ENCODE data around the gene WDR48. TPM values are rescaled to one million over a fixed set of nuclear protein-coding genes. Genes with fewer than 3 reads are reported as not detected.

WDR48 gene
- total and polyA plus RNA-seq, 9 of the 15 experiments (the other 6 are each of a cell fraction or from before 2014, with no cell fraction given), result 26.6 to 70.6 (median 48.0) TPM

DNA sequence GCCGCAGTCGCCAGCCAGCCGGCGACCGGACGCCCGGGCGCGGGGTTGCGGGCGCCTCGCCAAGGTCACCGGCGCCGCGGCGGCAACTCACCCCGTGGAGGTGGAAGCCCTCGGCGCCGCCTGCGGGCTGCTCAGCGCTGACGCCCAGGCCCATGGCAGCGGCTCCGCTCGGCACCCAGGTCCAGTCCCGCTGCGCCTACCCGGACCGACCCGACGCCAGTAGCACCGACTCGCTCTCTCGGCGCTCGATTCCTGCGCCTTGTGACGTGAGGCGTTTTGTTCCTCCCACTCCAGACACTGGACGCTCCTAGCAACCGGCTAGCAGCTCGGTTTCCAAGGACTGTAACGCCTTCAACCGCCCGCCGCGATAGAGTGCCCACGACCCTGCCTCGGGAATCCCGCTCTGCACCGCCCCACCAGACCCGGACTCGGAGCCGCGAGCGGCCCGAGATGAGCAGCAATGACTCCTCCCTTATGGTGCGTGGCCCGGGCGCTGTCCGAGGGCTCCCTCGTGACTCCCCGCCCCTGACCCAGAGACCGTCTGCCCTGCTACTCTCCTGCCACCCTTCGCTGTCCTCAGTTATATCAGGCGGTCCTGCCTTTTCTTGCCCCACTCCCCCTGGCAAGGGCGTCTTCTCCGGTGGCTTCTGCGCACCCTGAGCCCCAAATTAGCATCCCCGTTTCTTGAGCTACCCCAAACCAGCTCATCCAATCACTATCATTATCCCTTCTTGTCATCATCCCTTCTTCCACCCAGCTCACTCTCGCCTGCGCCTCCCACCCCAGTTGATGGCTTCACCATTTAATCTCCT, 55.8 kb downstream of the WDR48 start, which contains the start of the genes GORASP1 and TTC21A:
Gene GORASP1, minus strand, starts transcription at position 240 of the 812 bp plus-strand sequence. Its CDS starts 86 bp downstream, at position 154.
Gene TTC21A, plus strand, starts transcription at position 293 of the 812 bp plus-strand sequence. Its CDS starts 158 bp downstream, at position 451.
- in situ Hi-C loops (cut with MboI), result no loop called here
- FAIRE-seq (peak; percentile 80), ATAC-seq (peak; percentile 88), DNase-seq (ENCODE audit: extremely low read depth in 1 of 4, low spot score in 3 of 4) (peak; percentile 90 to 94 (median 92))
- H3K4me1 ChIP-seq (replicated peaks in 1 of 2; ENCODE audit: control insufficient read depth in 2 of 2, insufficient read depth in 2 of 2, low read length in 2 of 2), result peaks cover 21 to 42% of the 10 kb centered on the region in 2 experiments; a peak in 4 of 5 replicates
- ChIA-PET POLR2A (interaction anchor here (0.6 to 1.8 kb wide), 12 partner anchors 8 to 418 kb away, joined by 3 to 9 read pairs (median 4); partner anchors contain the start of gene RPSA), CTCF (ENCODE audit: low intra/inter-chr PET ratio) (no interaction called here)
- no peaks in the 10 kb centered on the region for H3K27me3 ChIP-seq (ENCODE audit: control insufficient read depth in 2 of 2, insufficient read depth in 2 of 2, low read length in 2 of 2)
- peak within 1 kb of the TSS; percentile 98 for H3K4me3 ChIP-seq
- H3K27ac ChIP-seq (ENCODE audit: extremely low read depth, low read depth, low read length), result peak within 1 kb of the TSS; percentile 83
- peaks cover 5% of the 10 kb centered on the region; the same call in 1 of the 2 replicates for H4K20me1 ChIP-seq (replicated peaks; ENCODE audit: control insufficient read depth, insufficient read depth, low read length)
- H3K9ac ChIP-seq (ENCODE audit: insufficient read depth in 1 of 2, low read depth in 2 of 2, low read length in 2 of 2), result peak within 1 kb of the TSS; percentile 80 to 99
- H3K9me1 ChIP-seq (ENCODE audit: control insufficient read depth, insufficient read depth, low read length), result peaks cover 2% of the 10 kb centered on the region
- peak within 1 kb of the TSS; percentile 97 for H2AFZ ChIP-seq (ENCODE audit: low read depth, low read length)
- intact Hi-C loops (cut with micrococcal nuclease), result no loop called here
- H3K9me3 ChIP-seq (replicated peaks; ENCODE audit: control insufficient read depth, insufficient read depth, low read depth, low read length), result no peaks in the 10 kb centered on the region
- H3K4me2 ChIP-seq (ENCODE audit: insufficient read depth, low read length), result peak within 1 kb of the TSS; percentile 83
- BruUV-seq (replicated peaks), result no TSS peak
- peaks cover 17% of the 10 kb centered on the region; the same call in 2 of the 3 replicates for H3K36me3 ChIP-seq (ENCODE audit: control insufficient read depth, insufficient read depth, low read length)
- 1% methylated on average over 68 of the region's 74 CpGs for WGBS (ENCODE audit: insufficient coverage, low coverage, missing lambda C conversion rate)
- H3K79me2 ChIP-seq (ENCODE audit: control insufficient read depth, insufficient read depth, low read length), result peaks cover 43% of the 10 kb centered on the region
- TF ChIP-seq, protein P1, sequence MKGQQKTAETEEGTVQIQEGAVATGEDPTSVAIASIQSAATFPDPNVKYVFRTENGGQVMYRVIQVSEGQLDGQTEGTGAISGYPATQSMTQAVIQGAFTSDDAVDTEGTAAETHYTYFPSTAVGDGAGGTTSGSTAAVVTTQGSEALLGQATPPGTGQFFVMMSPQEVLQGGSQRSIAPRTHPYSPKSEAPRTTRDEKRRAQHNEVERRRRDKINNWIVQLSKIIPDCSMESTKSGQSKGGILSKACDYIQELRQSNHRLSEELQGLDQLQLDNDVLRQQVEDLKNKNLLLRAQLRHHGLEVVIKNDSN (CRISPR knock-in tag; IDR thresholded peaks at IDR 0.05), result peak; percentile 70
- no peak for TF ChIP-seq OTX1 (CRISPR knock-in tag; IDR thresholded peaks at IDR 0.05)
- no peak for TF ChIP-seq ZSCAN32 (CRISPR knock-in tag; IDR thresholded peaks at IDR 0.05)
- peak; percentile 78 for TF ChIP-seq CXXC5 (CRISPR knock-in tag; IDR thresholded peaks at IDR 0.05)
- no peak for TF ChIP-seq KHSRP (IDR thresholded peaks at IDR 0.05)
- no peak for TF ChIP-seq DNMT1 (IDR thresholded peaks at IDR 0.05)
- TF ChIP-seq, protein P2, sequence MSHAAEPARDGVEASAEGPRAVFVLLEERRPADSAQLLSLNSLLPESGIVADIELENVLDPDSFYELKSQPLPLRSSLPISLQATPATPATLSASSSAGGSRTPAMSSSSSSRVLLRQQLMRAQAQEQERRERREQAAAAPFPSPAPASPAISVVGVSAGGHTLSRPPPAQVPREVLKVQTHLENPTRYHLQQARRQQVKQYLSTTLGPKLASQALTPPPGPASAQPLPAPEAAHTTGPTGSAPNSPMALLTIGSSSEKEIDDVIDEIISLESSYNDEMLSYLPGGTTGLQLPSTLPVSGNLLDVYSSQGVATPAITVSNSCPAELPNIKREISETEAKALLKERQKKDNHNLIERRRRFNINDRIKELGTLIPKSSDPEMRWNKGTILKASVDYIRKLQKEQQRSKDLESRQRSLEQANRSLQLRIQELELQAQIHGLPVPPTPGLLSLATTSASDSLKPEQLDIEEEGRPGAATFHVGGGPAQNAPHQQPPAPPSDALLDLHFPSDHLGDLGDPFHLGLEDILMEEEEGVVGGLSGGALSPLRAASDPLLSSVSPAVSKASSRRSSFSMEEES (CRISPR knock-in tag; IDR thresholded peaks at IDR 0.05), result peak; percentile 29; the same call in 1 of the 2 replicates
- peak; percentile 100 for TF ChIP-seq ZBTB17 (CRISPR knock-in tag; IDR thresholded peaks at IDR 0.05)
- peak; percentile 42 for TF ChIP-seq FIP1L1 (IDR thresholded peaks at IDR 0.05; ENCODE audit: low read depth, low read length, poor library complexity, severe bottlenecking)
- no peak for TF ChIP-seq PURB (CRISPR knock-in tag; IDR thresholded peaks at IDR 0.05; ENCODE audit: low read depth)
- TF ChIP-seq, protein P3, sequence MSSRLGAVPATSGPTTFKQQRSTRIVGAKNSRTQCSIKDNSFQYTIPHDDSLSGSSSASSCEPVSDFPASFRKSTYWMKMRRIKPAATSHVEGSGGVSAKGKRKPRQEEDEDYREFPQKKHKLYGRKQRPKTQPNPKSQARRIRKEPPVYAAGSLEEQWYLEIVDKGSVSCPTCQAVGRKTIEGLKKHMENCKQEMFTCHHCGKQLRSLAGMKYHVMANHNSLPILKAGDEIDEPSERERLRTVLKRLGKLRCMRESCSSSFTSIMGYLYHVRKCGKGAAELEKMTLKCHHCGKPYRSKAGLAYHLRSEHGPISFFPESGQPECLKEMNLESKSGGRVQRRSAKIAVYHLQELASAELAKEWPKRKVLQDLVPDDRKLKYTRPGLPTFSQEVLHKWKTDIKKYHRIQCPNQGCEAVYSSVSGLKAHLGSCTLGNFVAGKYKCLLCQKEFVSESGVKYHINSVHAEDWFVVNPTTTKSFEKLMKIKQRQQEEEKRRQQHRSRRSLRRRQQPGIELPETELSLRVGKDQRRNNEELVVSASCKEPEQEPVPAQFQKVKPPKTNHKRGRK (tag; IDR thresholded peaks at IDR 0.05), result no peak
- TF ChIP-seq, protein P4, sequence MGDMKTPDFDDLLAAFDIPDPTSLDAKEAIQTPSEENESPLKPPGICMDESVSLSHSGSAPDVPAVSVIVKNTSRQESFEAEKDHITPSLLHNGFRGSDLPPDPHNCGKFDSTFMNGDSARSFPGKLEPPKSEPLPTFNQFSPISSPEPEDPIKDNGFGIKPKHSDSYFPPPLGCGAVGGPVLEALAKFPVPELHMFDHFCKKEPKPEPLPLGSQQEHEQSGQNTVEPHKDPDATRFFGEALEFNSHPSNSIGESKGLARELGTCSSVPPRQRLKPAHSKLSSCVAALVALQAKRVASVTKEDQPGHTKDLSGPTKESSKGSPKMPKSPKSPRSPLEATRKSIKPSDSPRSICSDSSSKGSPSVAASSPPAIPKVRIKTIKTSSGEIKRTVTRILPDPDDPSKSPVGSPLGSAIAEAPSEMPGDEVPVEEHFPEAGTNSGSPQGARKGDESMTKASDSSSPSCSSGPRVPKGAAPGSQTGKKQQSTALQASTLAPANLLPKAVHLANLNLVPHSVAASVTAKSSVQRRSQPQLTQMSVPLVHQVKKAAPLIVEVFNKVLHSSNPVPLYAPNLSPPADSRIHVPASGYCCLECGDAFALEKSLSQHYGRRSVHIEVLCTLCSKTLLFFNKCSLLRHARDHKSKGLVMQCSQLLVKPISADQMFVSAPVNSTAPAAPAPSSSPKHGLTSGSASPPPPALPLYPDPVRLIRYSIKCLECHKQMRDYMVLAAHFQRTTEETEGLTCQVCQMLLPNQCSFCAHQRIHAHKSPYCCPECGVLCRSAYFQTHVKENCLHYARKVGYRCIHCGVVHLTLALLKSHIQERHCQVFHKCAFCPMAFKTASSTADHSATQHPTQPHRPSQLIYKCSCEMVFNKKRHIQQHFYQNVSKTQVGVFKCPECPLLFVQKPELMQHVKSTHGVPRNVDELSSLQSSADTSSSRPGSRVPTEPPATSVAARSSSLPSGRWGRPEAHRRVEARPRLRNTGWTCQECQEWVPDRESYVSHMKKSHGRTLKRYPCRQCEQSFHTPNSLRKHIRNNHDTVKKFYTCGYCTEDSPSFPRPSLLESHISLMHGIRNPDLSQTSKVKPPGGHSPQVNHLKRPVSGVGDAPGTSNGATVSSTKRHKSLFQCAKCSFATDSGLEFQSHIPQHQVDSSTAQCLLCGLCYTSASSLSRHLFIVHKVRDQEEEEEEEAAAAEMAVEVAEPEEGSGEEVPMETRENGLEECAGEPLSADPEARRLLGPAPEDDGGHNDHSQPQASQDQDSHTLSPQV (IDR thresholded peaks at IDR 0.05), result no peak
- peak; percentile 32; the same call in 1 of the 2 replicates for TF ChIP-seq MTA1 (IDR thresholded peaks at IDR 0.05; ENCODE audit: borderline replicate concordance)
